CD4-positive, alpha-beta T cell treated with Interleukin-2 at 100 ng/mL for 4 hours (primary cell): ENCODE data around the gene FAM163A.
"Not testable (repeated sequence)": the region's sequence is repeated elsewhere in the genome, so short reads cannot be mapped to it uniquely, and the experiment has no call there.

Experiments used
- DNase-seq: peaks from one replicate; pipeline ENCODE4 v3.0.0-alpha.2; 2020; ENCODE audit warnings: low spot score

FAM163A gene

GRCh38 chr1:179815641-179816040 is 72.5 kb downstream of the FAM163A start:
- no peak for DNase-seq

- no peak for DNase-seq
Observed at GRCh38 chr1:179816196-179816960, 73.3 kb downstream of the FAM163A start.

GRCh38 chr1:179817056-179817455 is 74.0 kb downstream of the FAM163A start:
- DNase-seq = no peak

- DNase-seq = no peak
Observed at GRCh38 chr1:179817789-179818188, 74.7 kb downstream of the FAM163A start.

- DNase-seq = no peak
Observed at GRCh38 chr1:179818260-179818659, 75.2 kb downstream of the FAM163A start.

GRCh38 chr1:179818743-179819173 is 75.7 kb downstream of the FAM163A start:
- DNase-seq = no peak

- no peak for DNase-seq
Observed at GRCh38 chr1:179820226-179820970, 77.3 kb downstream of the FAM163A start.

- no peak for DNase-seq
Observed at GRCh38 chr1:179821524-179821923, 78.4 kb downstream of the FAM163A start.

- DNase-seq = no peak
Observed at GRCh38 chr1:179822065-179822464, 79.0 kb downstream of the FAM163A start.

GRCh38 chr1:179823693-179824092 is 80.6 kb downstream of the FAM163A start:
- DNase-seq = no peak

- no peak for DNase-seq
Observed at GRCh38 chr1:179824265-179824664, 81.2 kb downstream of the FAM163A start.

GRCh38 chr1:179825206-179825605 is 82.1 kb downstream of the FAM163A start:
- no peak for DNase-seq

- no peak for DNase-seq
Observed at GRCh38 chr1:179825798-179826460, 82.8 kb downstream of the FAM163A start.

GRCh38 chr1:179826626-179827280 is 83.7 kb downstream of the FAM163A start:
- DNase-seq = no peak

GRCh38 chr1:179828554-179829110 is 85.5 kb downstream of the FAM163A start:
- DNase-seq = no peak

- no peak for DNase-seq
Observed at GRCh38 chr1:179831225-179831624, 88.1 kb downstream of the FAM163A start.

GRCh38 chr1:179831852-179832699 is 89.0 kb downstream of the FAM163A start:
- peak; percentile 6 for DNase-seq

- DNase-seq = not testable (repeated sequence)
Observed at GRCh38 chr1:179836686-179837445, 93.8 kb downstream of the FAM163A start.

GRCh38 chr1:179840107-179840506 is 97.0 kb downstream of the FAM163A start:
- no peak for DNase-seq

GRCh38 chr1:179848233-179848632 is 105.1 kb downstream of the FAM163A start:
- DNase-seq = no peak
